ENCODE results near the gene KCNK5.

KCNK5 gene

GRCh38 chr6:39263303-39264037 lies 34.2 kb upstream of the KCNK5 start:
- Histone ChIP-seq H3K27ac (ENCODE audit: low read length) (no peak overlapping the region), H3K27me3 (ENCODE audit: control insufficient read depth in 1 of 2, insufficient read depth in 2 of 2, low read length in 2 of 2) (peaks cover 3 to 10% of the 10 kb centered on the region in 2 donors), H3K9me3 (ENCODE audit: control insufficient read depth in 2 of 2, low read length in 2 of 2) (peaks cover 0 to 3% of the 10 kb centered on the region in 2 donors), H3K36me3 (ENCODE audit: control insufficient read depth in 2 of 2, insufficient read depth in 2 of 2, low read length in 2 of 2) (no peaks in the 10 kb centered on the region), H3K9ac (ENCODE audit: low read length in 2 of 2) (no peak overlapping the region), H3K4me1 (ENCODE audit: control insufficient read depth, insufficient read depth, low read length) (no peaks in the 10 kb centered on the region), H3K4me3 (ENCODE audit: low read length in 2 of 2) (no peak overlapping the region)

- H3K4me1 ChIP-seq (ENCODE audit: control insufficient read depth, insufficient read depth, low read length) = no peaks in the 10 kb centered on the region
- H3K27ac ChIP-seq (ENCODE audit: low read length) = no peak overlapping the region
- no peaks in the 10 kb centered on the region for H3K36me3 ChIP-seq (ENCODE audit: control insufficient read depth in 2 of 2, insufficient read depth in 2 of 2, low read length in 2 of 2)
- peaks cover 0 to 3% of the 10 kb centered on the region in 2 donors for H3K9me3 ChIP-seq (ENCODE audit: control insufficient read depth in 2 of 2, low read length in 2 of 2)
- no peak overlapping the region for H3K9ac ChIP-seq (ENCODE audit: low read length in 2 of 2)
- no peak overlapping the region for H3K4me3 ChIP-seq (ENCODE audit: low read length in 2 of 2)
- peaks cover 3 to 10% of the 10 kb centered on the region in 2 donors for H3K27me3 ChIP-seq (ENCODE audit: control insufficient read depth in 1 of 2, insufficient read depth in 2 of 2, low read length in 2 of 2)
These were observed 32.5 kb upstream of the KCNK5 start for GRCh38 chr6:39261751-39262150.

- Histone ChIP-seq H3K36me3 (ENCODE audit: control insufficient read depth in 2 of 2, insufficient read depth in 2 of 2, low read length in 2 of 2) (no peaks in the 10 kb centered on the region), H3K4me1 (ENCODE audit: control insufficient read depth, insufficient read depth, low read length) (no peaks in the 10 kb centered on the region), H3K27me3 (ENCODE audit: control insufficient read depth in 1 of 2, insufficient read depth in 2 of 2, low read length in 2 of 2) (peaks cover 3 to 10% of the 10 kb centered on the region in 2 donors), H3K4me3 (ENCODE audit: low read length in 2 of 2) (no peak overlapping the region), H3K9ac (ENCODE audit: low read length in 2 of 2) (no peak overlapping the region), H3K9me3 (ENCODE audit: control insufficient read depth in 2 of 2, low read length in 2 of 2) (peaks cover 0 to 3% of the 10 kb centered on the region in 2 donors), H3K27ac (ENCODE audit: low read length) (no peak overlapping the region)
These were observed 31.7 kb upstream of the KCNK5 start for GRCh38 chr6:39260953-39261352.

GRCh38 chr6:39260456-39260855 lies 31.2 kb upstream of the KCNK5 start:
- peaks cover 0 to 3% of the 10 kb centered on the region in 2 donors for H3K9me3 ChIP-seq (ENCODE audit: control insufficient read depth in 2 of 2, low read length in 2 of 2)
- H3K4me1 ChIP-seq (ENCODE audit: control insufficient read depth, insufficient read depth, low read length) = no peaks in the 10 kb centered on the region
- peaks cover 3 to 10% of the 10 kb centered on the region in 2 donors for H3K27me3 ChIP-seq (ENCODE audit: control insufficient read depth in 1 of 2, insufficient read depth in 2 of 2, low read length in 2 of 2)
- H3K27ac ChIP-seq (ENCODE audit: low read length) = no peak overlapping the region
- H3K9ac ChIP-seq (ENCODE audit: low read length in 2 of 2) = no peak overlapping the region
- H3K36me3 ChIP-seq (ENCODE audit: control insufficient read depth in 2 of 2, insufficient read depth in 2 of 2, low read length in 2 of 2) = no peaks in the 10 kb centered on the region
- H3K4me3 ChIP-seq (ENCODE audit: low read length in 2 of 2) = no peak overlapping the region

DNA sequence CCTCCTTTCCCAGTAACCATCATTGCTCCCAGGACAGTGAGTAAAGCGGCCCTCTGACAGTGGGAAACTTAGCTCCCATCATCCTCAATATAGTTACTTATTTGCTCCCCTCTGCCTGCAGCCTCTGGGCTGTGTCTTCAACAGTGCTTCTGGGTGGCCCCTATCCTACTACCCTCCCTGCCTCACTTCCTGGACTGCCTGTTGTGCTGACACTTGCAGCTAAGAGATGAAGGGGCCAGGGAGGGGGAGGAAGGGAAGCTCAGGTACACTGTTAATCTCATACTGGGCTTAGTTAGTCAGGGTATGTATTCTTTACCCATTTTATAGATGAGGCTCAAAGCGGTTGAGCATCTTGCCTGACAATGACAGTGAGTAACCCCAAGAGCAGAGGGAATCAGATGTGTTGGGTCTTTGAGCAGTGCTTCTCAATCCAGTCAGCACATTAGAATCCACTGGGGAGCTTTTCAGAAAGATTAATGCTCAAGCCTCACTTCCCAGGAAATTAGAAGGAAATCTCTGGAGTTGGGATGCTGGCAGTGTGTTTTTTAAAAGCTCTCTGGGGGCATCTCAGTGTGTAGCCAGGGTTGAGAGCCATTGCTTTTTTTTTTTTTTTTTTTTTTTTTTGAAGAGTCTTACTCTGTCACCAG lies 27.1 kb upstream of the KCNK5 start:
- peaks cover 3 to 10% of the 10 kb centered on the region in 2 donors for H3K27me3 ChIP-seq (ENCODE audit: control insufficient read depth in 1 of 2, insufficient read depth in 2 of 2, low read length in 2 of 2)
- H3K9me3 ChIP-seq (ENCODE audit: control insufficient read depth in 2 of 2, low read length in 2 of 2) = peaks cover 0 to 5% of the 10 kb centered on the region in 2 donors
- no peaks in the 10 kb centered on the region for H3K36me3 ChIP-seq (ENCODE audit: control insufficient read depth in 2 of 2, insufficient read depth in 2 of 2, low read length in 2 of 2)
- no peak overlapping the region for H3K27ac ChIP-seq (ENCODE audit: low read length)
- H3K4me1 ChIP-seq (ENCODE audit: control insufficient read depth, insufficient read depth, low read length) = no peaks in the 10 kb centered on the region
- H3K4me3 ChIP-seq (ENCODE audit: low read length in 2 of 2) = no peak overlapping the region
- H3K9ac ChIP-seq (ENCODE audit: low read length in 2 of 2) = no peak overlapping the region

- H3K9ac ChIP-seq (ENCODE audit: low read length in 2 of 2) = no peak overlapping the region
- no peak overlapping the region for H3K27ac ChIP-seq (ENCODE audit: low read length)
- H3K4me3 ChIP-seq (ENCODE audit: low read length in 2 of 2) = no peak overlapping the region
- peaks cover 0 to 5% of the 10 kb centered on the region in 2 donors for H3K9me3 ChIP-seq (ENCODE audit: control insufficient read depth in 2 of 2, low read length in 2 of 2)
- no peaks in the 10 kb centered on the region for H3K36me3 ChIP-seq (ENCODE audit: control insufficient read depth in 2 of 2, insufficient read depth in 2 of 2, low read length in 2 of 2)
- H3K27me3 ChIP-seq (ENCODE audit: control insufficient read depth in 1 of 2, insufficient read depth in 2 of 2, low read length in 2 of 2) = peaks cover 2 to 5% of the 10 kb centered on the region in 2 donors
- H3K4me1 ChIP-seq (ENCODE audit: control insufficient read depth, insufficient read depth, low read length) = no peaks in the 10 kb centered on the region
These were observed 25.8 kb upstream of the KCNK5 start for GRCh38 chr6:39254999-39255535.

DNA sequence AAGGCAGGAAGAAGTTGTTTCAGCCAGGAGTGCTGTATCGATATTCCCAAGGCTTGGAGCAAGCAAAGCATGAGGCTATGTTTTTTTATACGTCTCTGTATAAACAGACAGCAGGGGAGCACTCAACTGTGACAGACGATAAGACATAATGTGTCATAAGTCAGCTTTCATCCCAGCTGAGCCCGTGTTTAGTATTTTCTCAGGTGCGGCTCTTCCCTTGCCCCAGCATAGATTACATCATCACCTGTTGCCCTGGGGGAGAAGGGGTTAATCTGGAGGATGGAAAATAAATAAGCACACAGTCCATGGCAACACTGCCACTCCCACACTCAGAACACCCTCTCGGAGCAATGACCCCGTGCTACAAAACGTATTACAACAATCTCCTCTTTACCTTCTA lies 22.1 kb upstream of the KCNK5 start:
- H3K9ac ChIP-seq (ENCODE audit: low read length in 2 of 2) = no peak overlapping the region
- peaks cover 0 to 3% of the 10 kb centered on the region in 2 donors for H3K27me3 ChIP-seq (ENCODE audit: control insufficient read depth in 1 of 2, insufficient read depth in 2 of 2, low read length in 2 of 2)
- no peaks in the 10 kb centered on the region for H3K4me1 ChIP-seq (ENCODE audit: control insufficient read depth, insufficient read depth, low read length)
- no peaks in the 10 kb centered on the region for H3K36me3 ChIP-seq (ENCODE audit: control insufficient read depth in 2 of 2, insufficient read depth in 2 of 2, low read length in 2 of 2)
- H3K4me3 ChIP-seq (ENCODE audit: low read length in 2 of 2) = no peak overlapping the region
- H3K27ac ChIP-seq (ENCODE audit: low read length) = no peak overlapping the region
- peaks cover 0 to 2% of the 10 kb centered on the region in 2 donors for H3K9me3 ChIP-seq (ENCODE audit: control insufficient read depth in 2 of 2, low read length in 2 of 2)

- peaks cover 0 to 2% of the 10 kb centered on the region in 2 donors for H3K9me3 ChIP-seq (ENCODE audit: control insufficient read depth in 2 of 2, low read length in 2 of 2)
- peaks cover 0 to 3% of the 10 kb centered on the region in 2 donors for H3K27me3 ChIP-seq (ENCODE audit: control insufficient read depth in 1 of 2, insufficient read depth in 2 of 2, low read length in 2 of 2)
- H3K27ac ChIP-seq (ENCODE audit: low read length) = no peak overlapping the region
- H3K4me3 ChIP-seq (ENCODE audit: low read length in 2 of 2) = no peak overlapping the region
- no peak overlapping the region for H3K9ac ChIP-seq (ENCODE audit: low read length in 2 of 2)
- no peaks in the 10 kb centered on the region for H3K4me1 ChIP-seq (ENCODE audit: control insufficient read depth, insufficient read depth, low read length)
- no peaks in the 10 kb centered on the region for H3K36me3 ChIP-seq (ENCODE audit: control insufficient read depth in 2 of 2, insufficient read depth in 2 of 2, low read length in 2 of 2)
These were observed 21.2 kb upstream of the KCNK5 start for GRCh38 chr6:39250507-39250906.

- H3K27me3 ChIP-seq (ENCODE audit: control insufficient read depth in 1 of 2, insufficient read depth in 2 of 2, low read length in 2 of 2) = peaks cover 0 to 3% of the 10 kb centered on the region in 2 donors
- no peak overlapping the region for H3K27ac ChIP-seq (ENCODE audit: low read length)
- H3K9me3 ChIP-seq (ENCODE audit: control insufficient read depth in 2 of 2, low read length in 2 of 2) = no peaks in the 10 kb centered on the region
- H3K4me3 ChIP-seq (ENCODE audit: low read length in 2 of 2) = no peak overlapping the region
- no peak overlapping the region for H3K9ac ChIP-seq (ENCODE audit: low read length in 2 of 2)
- H3K36me3 ChIP-seq (ENCODE audit: control insufficient read depth in 2 of 2, insufficient read depth in 2 of 2, low read length in 2 of 2) = no peaks in the 10 kb centered on the region
- no peaks in the 10 kb centered on the region for H3K4me1 ChIP-seq (ENCODE audit: control insufficient read depth, insufficient read depth, low read length)
These were observed 20.0 kb upstream of the KCNK5 start for GRCh38 chr6:39249278-39249677.

DNA sequence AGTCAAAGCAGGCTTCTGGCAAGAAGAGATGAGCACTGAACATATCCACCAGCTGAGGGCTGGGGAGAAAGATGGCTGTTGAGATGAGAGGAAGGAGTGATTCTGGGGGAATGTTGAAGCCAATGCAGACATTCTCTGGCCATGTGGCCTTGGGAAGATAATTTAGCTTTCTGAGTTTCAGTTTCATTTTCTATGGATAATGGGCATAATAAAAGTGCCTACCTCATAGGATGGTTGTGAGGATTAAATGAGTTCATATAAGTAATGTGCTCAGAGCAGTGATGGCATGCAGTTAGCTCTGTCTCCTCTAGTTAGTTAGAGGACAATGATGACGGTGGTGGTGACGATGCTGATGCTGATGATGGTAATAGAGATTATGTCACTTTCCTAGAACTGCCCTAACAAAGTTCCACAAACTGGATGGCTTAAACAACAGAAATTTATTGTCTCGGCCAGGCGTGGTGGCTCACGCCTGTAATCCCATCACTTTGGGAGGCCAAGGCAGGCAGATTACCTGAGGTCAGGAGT lies 18.5 kb upstream of the KCNK5 start:
- no peak overlapping the region for H3K4me3 ChIP-seq (ENCODE audit: low read length in 2 of 2)
- peaks cover 5% of the 10 kb centered on the region for H3K4me1 ChIP-seq (ENCODE audit: control insufficient read depth, insufficient read depth, low read length)
- peaks cover 0 to 6% of the 10 kb centered on the region in 2 donors for H3K27me3 ChIP-seq (ENCODE audit: control insufficient read depth in 1 of 2, insufficient read depth in 2 of 2, low read length in 2 of 2)
- H3K36me3 ChIP-seq (ENCODE audit: control insufficient read depth in 2 of 2, insufficient read depth in 2 of 2, low read length in 2 of 2) = no peaks in the 10 kb centered on the region
- no peaks in the 10 kb centered on the region for H3K9me3 ChIP-seq (ENCODE audit: control insufficient read depth in 2 of 2, low read length in 2 of 2)
- H3K27ac ChIP-seq (ENCODE audit: low read length) = no peak overlapping the region
- H3K9ac ChIP-seq (ENCODE audit: low read length in 2 of 2) = no peak overlapping the region

All from stomach smooth muscle (tissue), 2 donors.